HG03064 (cell line): ENCODE data around the gene FTCD.

ENCODE experiments used
- ATAC-seq: cut with Tn5 transposase; IDR thresholded peaks from one replicate; pipeline ENCODE4 v1.9.1; 2021; ENCODE audit warnings: low read depth; ENCODE audit not compliant: unreplicated experiment

Gene FTCD

DNA sequence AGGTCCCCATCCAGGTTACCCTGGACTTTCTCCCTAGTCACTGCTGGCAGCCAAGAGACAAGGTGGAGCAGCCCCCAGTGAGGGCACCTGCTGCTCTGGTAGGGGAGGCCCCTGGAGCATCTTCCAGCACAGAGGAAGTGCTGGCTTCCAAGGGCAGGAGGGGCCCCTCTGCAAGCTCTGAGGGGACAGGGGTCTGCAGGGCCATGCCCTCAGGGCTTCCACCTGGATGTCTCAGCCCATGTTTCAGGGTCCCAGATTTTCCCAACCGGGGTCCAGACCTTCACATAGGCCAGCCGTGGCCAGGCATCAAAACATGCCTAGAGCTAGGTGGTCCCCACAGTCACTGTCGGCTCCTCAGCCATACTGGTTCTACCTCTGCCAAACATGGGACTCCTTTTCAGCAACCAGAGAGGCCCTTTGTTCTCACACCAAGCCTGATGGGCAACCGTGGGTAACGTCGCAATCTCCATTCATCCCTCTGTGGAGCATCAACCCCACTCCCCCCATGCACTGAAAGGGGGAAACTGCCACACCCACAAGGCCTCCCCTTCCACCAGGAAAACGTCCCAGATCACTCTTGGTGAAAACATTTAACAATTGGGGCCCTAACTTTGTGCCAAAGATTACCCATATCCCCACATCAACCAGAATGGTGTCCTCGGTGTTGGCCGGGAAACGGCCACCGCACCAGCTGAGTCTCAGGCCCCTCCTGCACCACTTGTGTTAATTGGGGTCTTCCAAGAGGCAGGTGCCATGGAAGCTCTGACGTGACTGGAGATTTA is 59.4 kb downstream of the FTCD start:
- no peak for ATAC-seq

GRCh38 chr21:46095083-46095719 is 60.2 kb downstream of the FTCD start:
- no peak for ATAC-seq

DNA sequence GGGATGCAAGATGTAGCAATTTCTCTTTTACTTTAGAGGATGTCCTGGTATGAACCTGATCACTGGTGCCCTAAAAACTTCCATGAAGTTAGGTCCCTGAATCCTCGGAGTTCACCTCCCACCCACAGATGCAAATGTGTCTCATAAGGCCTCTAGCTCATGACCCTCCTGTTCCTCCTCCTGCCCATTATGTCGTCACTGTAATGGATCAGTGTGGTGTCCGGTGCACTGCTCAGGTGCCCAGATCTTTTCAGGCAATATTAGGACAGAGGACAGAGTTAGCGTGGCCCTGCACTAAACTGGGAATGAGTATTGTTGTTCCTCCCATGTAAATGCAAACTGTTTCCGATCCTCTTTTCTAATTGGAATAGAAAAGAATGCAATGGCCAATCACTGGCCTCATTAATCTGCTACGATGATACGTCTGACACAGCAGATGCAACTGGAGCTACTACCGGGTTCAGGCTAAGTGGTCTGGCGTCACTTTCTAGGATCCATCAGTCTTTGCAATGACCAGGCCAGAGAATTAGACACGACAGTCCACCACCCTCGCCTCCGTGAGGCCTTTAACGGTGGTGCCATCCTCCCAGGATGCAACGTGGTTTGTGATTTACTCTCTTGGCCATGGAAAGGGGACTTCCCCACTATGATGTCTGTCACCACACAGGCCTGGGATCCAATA is 60.8 kb downstream of the FTCD start:
- no peak for ATAC-seq

DNA sequence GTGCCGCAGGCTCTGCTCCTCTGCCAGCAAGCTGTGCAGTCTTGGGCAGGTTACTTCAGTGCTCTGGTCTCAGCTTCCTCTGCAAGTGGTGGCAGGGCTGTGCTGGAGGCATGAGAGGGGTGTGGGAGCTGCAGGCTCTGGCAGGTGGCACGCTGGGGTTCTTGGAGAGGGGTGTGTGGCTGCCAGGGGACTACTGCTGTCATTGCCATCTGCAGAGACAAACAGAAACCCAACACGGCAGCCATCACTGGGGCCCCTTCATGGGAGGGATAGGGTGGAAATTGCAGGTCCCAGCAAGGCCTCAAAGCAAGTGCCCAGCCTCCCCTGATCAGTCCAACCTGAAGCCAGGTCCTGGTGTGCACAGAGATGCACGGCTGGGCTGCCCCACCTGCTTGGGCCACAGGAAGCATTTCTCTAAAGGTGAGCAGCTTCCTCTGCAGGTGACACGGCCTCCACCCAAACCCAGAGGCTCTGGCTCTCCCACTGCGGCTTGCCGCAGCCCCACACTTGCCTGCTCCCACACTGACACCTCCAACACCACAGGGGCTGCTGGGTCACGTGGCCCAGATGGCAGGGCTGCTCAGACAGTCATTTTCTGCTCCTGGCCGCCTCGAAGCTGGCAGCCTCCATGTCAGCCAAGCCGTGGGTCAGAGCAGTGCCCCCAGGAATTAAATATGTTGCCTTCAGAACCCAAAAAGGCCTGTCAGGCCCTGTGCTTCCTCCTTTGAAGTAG is 61.5 kb downstream of the FTCD start:
- no peak for ATAC-seq

- no peak for ATAC-seq
These were observed 62.3 kb downstream of the FTCD start for GRCh38 chr21:46092811-46093667.

DNA sequence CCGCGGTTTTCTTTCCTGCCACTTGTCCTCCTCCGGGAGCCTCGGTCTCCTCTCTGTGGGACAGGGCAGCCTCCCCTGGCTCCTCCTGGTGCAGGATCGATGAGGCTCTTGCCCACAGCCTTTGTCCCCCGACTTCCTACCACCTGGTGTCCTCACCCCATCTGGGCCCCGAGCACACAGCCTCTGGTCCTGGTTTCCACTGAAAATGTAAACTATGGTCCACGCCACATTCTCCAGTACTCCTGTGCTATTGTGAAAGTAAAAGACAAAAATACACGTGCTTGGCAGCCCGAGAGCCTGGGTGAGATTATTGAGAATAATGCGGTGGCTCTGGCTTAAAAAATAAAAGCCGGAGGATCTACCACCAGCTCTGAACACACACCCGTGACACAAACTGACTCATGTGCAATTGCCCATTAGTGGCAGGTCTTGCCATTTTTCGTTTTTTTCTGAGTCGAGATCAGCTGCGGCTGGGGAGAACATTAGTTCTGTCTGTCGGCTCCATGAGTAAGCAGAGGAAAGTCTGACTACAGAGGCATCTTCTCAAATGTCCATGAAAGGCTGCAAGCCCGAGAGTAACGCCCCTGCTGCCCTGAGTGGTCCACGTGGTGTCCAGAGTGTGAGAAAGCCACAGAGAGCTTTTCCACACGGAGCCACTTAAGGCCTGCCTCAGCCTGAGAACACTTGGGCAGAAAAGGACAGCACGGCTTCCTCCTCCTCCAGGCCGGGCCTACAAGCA is 63.2 kb downstream of the FTCD start:
- no peak for ATAC-seq

GRCh38 chr21:46091631-46092025 is 63.8 kb downstream of the FTCD start:
- ATAC-seq = no peak

- no peak for ATAC-seq
These were observed 64.3 kb downstream of the FTCD start for GRCh38 chr21:46091118-46091517.

- ATAC-seq = no peak
These were observed 66.1 kb downstream of the FTCD start for GRCh38 chr21:46089285-46089684.

- no peak for ATAC-seq
These were observed 67.2 kb downstream of the FTCD start for GRCh38 chr21:46088189-46088588.

DNA sequence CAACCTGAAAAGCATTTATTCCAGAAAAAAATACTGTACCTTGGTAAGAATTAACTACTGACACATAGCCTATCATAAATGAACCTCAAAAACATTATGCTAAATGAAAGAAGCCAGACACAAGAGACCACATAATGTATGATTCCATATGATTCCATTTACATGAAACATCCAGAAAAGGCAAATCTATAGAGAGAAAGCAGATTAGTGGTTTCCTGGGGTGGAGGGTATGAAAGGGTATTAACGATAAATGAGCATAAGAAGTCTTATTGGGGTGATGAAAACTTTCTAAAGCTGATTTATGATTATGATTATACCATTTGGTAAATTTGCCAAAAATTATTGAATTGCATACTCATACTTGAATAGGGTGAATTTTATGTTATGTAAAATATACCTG is 67.7 kb downstream of the FTCD start:
- ATAC-seq = no peak
